Heart right ventricle (tissue), 16 donors: ENCODE measurements around the gene POU3F3. TPM values are rescaled to one million over a fixed set of nuclear protein-coding genes. Genes with fewer than 3 reads are reported as not detected.

ENCODE experiments used
- ATAC-seq, 8 donors: fragments of 200-7000 bp; cut with Tn5 transposase; one replicate each; pipeline ENCODE4 v1.9.1; 2020; ENCODE audit warnings: mild to moderate bottlenecking in 8 of 8, moderate library complexity in 8 of 8, moderate number of reproducible peaks in 1 of 8
- DNase-seq, 2 donors: peaks; one replicate each; pipeline ENCODE4 v3.0.0-alpha.2; 2020
- H3K27ac ChIP-seq, 10 donors: fragments of 200-600 bp; sonication (generic) in 2 of 10; one replicate each; pipeline versions ENCODE4 v1.5.0 to v1.8.0; 2020 to 2022; ENCODE audit warnings: mild to moderate bottlenecking in 3 of 10
- H3K27me3 ChIP-seq, 7 donors: fragments of 200-600 bp; one replicate each; pipeline ENCODE4 v1.8.0; 2021 to 2022; ENCODE audit warnings: mild to moderate bottlenecking in 2 of 7
- H3K36me3 ChIP-seq, 9 donors: fragments of 200-600 bp; sonication (generic) in 1 of 9; one replicate each; pipeline versions ENCODE4 v1.5.0 to v1.8.0; 2020 to 2022; ENCODE audit warnings: mild to moderate bottlenecking in 2 of 9
- H3K4me1 ChIP-seq, 9 donors: fragments of 200-600 bp; sonication (generic) in 1 of 9; one replicate each; pipeline versions ENCODE4 v1.5.0 to v1.8.0; 2020 to 2022; ENCODE audit warnings: mild to moderate bottlenecking in 4 of 9
- H3K4me3 ChIP-seq, 10 donors: fragments of 200-600 bp; sonication (generic) in 2 of 10; one replicate each; pipeline versions ENCODE4 v1.5.0 to v1.8.0; 2020 to 2022; ENCODE audit warnings: mild to moderate bottlenecking in 7 of 10, moderate library complexity in 2 of 10
- H3K9me3 ChIP-seq, 11 donors: fragments of 200-600 bp in 10 of 11; sonication (generic) in 2 of 11; one replicate each; pipeline versions ENCODE4 v1.5.0 to v1.8.0; 2013 to 2022; ENCODE audit warnings: mild to moderate bottlenecking in 2 of 11, control low read depth in 1 of 11, moderate library complexity in 1 of 11
- CTCF ChIP-seq, 9 donors: fragments of 200-600 bp; sonication (generic) in 2 of 9; IDR thresholded peaks; one replicate each; pipeline versions ENCODE4 v1.5.0 to v1.8.0; 2021 to 2022; ENCODE audit warnings: antibody characterized with exemption in 9 of 9, mild to moderate bottlenecking in 5 of 9, moderate library complexity in 1 of 9
- WGBS, 2 donors: extraction: QIAGEN DNeasy Blood & Tissue Kit; methylation state at CpG; one replicate each; pipeline ENCODE4 v1.1.7; 2013; ENCODE audit warnings: inconsistent platforms in 1 of 2; 5-methylcytosine and 5-hydroxymethylcytosine counted together
- intact Hi-C, 10 donors: fragments of 100-400 bp; cut with DNase I; formaldehyde crosslinking; loops; one replicate each; pipeline versions ENCODE4 v1.11.1 to v1.14.2; 2022
- polyA plus RNA-seq, 2 donors: library from polyadenylated mRNA; stranded (reverse); fragments of 200-250 nt; gene quantifications; one replicate each; pipeline ENCODE4 v1.2.3, GENCODE V29; 2013
- total RNA-seq, 10 donors: library from RNA; stranded (reverse); fragmentation: NEBNext Ultra II Directional in 3 of 10; extraction: Animal tissue kit (Norgen Biotek cat#: 25700) in 3 of 10; gene quantifications; one replicate each; pipeline versions ENCODE4 v1.2.1 to v1.2.4, GENCODE V29; 2021 to 2023
- donor health status: Arrhythmogenic right ventricular cardiomyopathy.
- donor health status: ischemic (EF 13 %, LVEDD 7.1; RV severe dilation, severe dysfunction).
- donor health status: healthy with polysubstance abuse.
- donor health status: DM: no; HTN: yes; CAD: no.
- donor health status: DM: no; HTN: no; CAD: no.
- donor health status: ischemic (EF 25% LVEDD 6.9; RV normal size, moderate dysfunction).
- donor health status: ischemic (EF 25% LVEDD 5.7; RV mildly dilated, moderate dysfunction).
- donor health status: healthy.
- donor health status: DM: yes; HTN: yes; CAD: no.
- donor health status: Ischemic cardiomyopathy.
- donor health status: ischemic (EF 35%, LVEDD 5.7; RV mildly dilated, moderate dysfunction).
- donor health status: nonischemic (EF 11% LVEDD 7.7; RV severe dilation, severe dysfunction).
- donor health status: DM: yes; HTN: yes; CAD: no.
- donor health status: PGD.
- donor health status: ischemic (EF 29% LVEDD 5.4; RV normal size, mild dysfunction).
- donor health status: nonischemic (EF 23%, LVEDD 6.1; RV moderate dilation, normal function).

POU3F3 gene
- total and polyA plus RNA-seq, 12 donors: 0.04 to 0.61 (median 0.12) TPM; not detected in 5

GRCh38 chr2:104871649-104871971, 17.7 kb downstream of the POU3F3 start:
- no peaks in the 10 kb centered on the region for H3K36me3 ChIP-seq
- WGBS, 2 donors: 1 to 4% methylated on average over 7 to 8 of the region's 8 CpGs
- DNase-seq: no peak
- TF ChIP-seq CTCF (IDR thresholded peaks at IDR 0.05): no peak
- H3K4me3 ChIP-seq: peak overlapping the region in 1 of 10 donors; percentile 68
- ATAC-seq: no peak
- no peaks in the 10 kb centered on the region for H3K9me3 ChIP-seq
- no peak overlapping the region for H3K27ac ChIP-seq
- intact Hi-C loops: loop anchor here in 2 of 10 donors (5.0 kb wide), 2 partner anchors 724 to 839 kb away; no protein-coding TSS in a partner anchor
- peaks cover 29 to 96% (median 93%) of the 10 kb centered on the region in 7 donors for H3K27me3 ChIP-seq
- H3K4me1 ChIP-seq: peaks cover 2 to 20% (median 14%) of the 10 kb centered on the region in 9 donors

GRCh38 chr2:104871972-104872865, 18.3 kb downstream of the POU3F3 start:
- H3K4me3 ChIP-seq: peak overlapping the region in 7 of 10 donors; percentile 46 to 68 (median 60)
- H3K27me3 ChIP-seq: peaks cover 23 to 93% (median 90%) of the 10 kb centered on the region in 7 donors
- H3K9me3 ChIP-seq: no peaks in the 10 kb centered on the region
- H3K36me3 ChIP-seq: no peaks in the 10 kb centered on the region
- H3K4me1 ChIP-seq: peaks cover 2 to 18% (median 14%) of the 10 kb centered on the region in 9 donors
- DNase-seq (no peak), ATAC-seq (no peak)
- no peak overlapping the region for H3K27ac ChIP-seq
- WGBS, 2 donors: 1 to 2% methylated on average over 63 to 65 of the region's 65 CpGs
- no peak for TF ChIP-seq CTCF (IDR thresholded peaks at IDR 0.05)
- intact Hi-C loops: loop anchor here in 2 of 10 donors (5.0 kb wide), 2 partner anchors 725 to 840 kb away; no protein-coding TSS in a partner anchor

- Histone ChIP-seq H3K36me3 (no peaks in the 10 kb centered on the region), H3K27ac (no peak overlapping the region), H3K27me3 (peaks cover 14 to 93% (median 90%) of the 10 kb centered on the region in 7 donors), H3K9me3 (no peaks in the 10 kb centered on the region), H3K4me3 (peak overlapping the region in 9 of 10 donors; percentile 43 to 68 (median 58)), H3K4me1 (peaks cover 2 to 18% (median 13%) of the 10 kb centered on the region in 9 donors)
- intact Hi-C loops: loop anchor here in 2 of 10 donors (5.0 kb wide), 2 partner anchors 726 to 841 kb away; no protein-coding TSS in a partner anchor
- TF ChIP-seq CTCF (IDR thresholded peaks at IDR 0.05): peak in 8 of 9 donors; percentile 44 to 75 (median 56)
- ATAC-seq (peak; percentile 75 to 89 (median 84)), DNase-seq (peak in 1 of 2 donors; percentile 70)
- WGBS, 2 donors: 1% methylated on average over 63 of the region's 63 CpGs
These were observed 19.2 kb downstream of the POU3F3 start for GRCh38 chr2:104872866-104873688.

GRCh38 chr2:104873689-104874054, 19.8 kb downstream of the POU3F3 start:
- intact Hi-C loops: loop anchor here in 2 of 10 donors (5.0 kb wide), 2 partner anchors 726 to 841 kb away; no protein-coding TSS in a partner anchor
- no peaks in the 10 kb centered on the region for H3K36me3 ChIP-seq
- TF ChIP-seq CTCF (IDR thresholded peaks at IDR 0.05): peak in 2 of 9 donors; percentile 2 to 20
- H3K4me1 ChIP-seq: peaks cover 2 to 18% (median 13%) of the 10 kb centered on the region in 9 donors
- ATAC-seq: no peak
- H3K27me3 ChIP-seq: peaks cover 8 to 92% (median 90%) of the 10 kb centered on the region in 7 donors
- H3K9me3 ChIP-seq: no peaks in the 10 kb centered on the region
- no peak for DNase-seq
- H3K4me3 ChIP-seq: peak overlapping the region in 9 of 10 donors; percentile 43 to 68 (median 58)
- 14 to 17% methylated on average over 17 of the region's 17 CpGs for WGBS, 2 donors
- no peak overlapping the region for H3K27ac ChIP-seq
